Liver (tissue), 9 donors: ENCODE results near the gene PDGFB. TPM values are rescaled to one million over a fixed set of nuclear protein-coding genes. Genes with fewer than 3 reads are reported as not detected.

ENCODE experiments used
- DNase-seq: peaks from one replicate; pipeline ENCODE4 v3.0.0-alpha.2; 2017; ENCODE audit warnings: low spot score
- H3K27ac ChIP-seq, 2 donors: one replicate each; pipeline ENCODE4 v1.7.0; 2013; ENCODE audit warnings: inconsistent platforms in 2 of 2, low read length in 2 of 2, control low read depth in 1 of 2, low read depth in 1 of 2, mild to moderate bottlenecking in 1 of 2
- H3K27me3 ChIP-seq, 4 donors: one replicate each; pipeline versions ENCODE4 v1.6.1 to v1.7.0; 2013; ENCODE audit warnings: low read length in 3 of 4, inconsistent platforms in 1 of 4, mild to moderate bottlenecking in 1 of 4, moderate library complexity in 1 of 4; ENCODE audit not compliant: control insufficient read depth in 4 of 4, insufficient read depth in 4 of 4
- H3K36me3 ChIP-seq, 4 donors: one replicate each; pipeline versions ENCODE4 v1.6.1 to v1.7.0; 2013; ENCODE audit warnings: low read length in 3 of 4, mild to moderate bottlenecking in 3 of 4, low read depth in 1 of 4, moderate library complexity in 1 of 4; ENCODE audit not compliant: control insufficient read depth in 4 of 4, insufficient read depth in 3 of 4
- H3K4me1 ChIP-seq, 4 donors: one replicate each; pipeline versions ENCODE4 v1.6.1 to v1.7.0; 2013; ENCODE audit warnings: low read length in 3 of 4, mild to moderate bottlenecking in 3 of 4, moderate library complexity in 1 of 4; ENCODE audit not compliant: control insufficient read depth in 4 of 4, insufficient read depth in 4 of 4
- H3K4me3 ChIP-seq, 3 donors: one replicate each; pipeline versions ENCODE4 v1.6.1 to v1.7.0; 2013; ENCODE audit warnings: low read length in 3 of 3, control low read depth in 1 of 3, low read depth in 1 of 3, mild to moderate bottlenecking in 1 of 3
- H3K9ac ChIP-seq, 2 donors: one replicate each; pipeline ENCODE4 v1.7.0; 2013; ENCODE audit warnings: low read length in 2 of 2, mild to moderate bottlenecking in 2 of 2, moderate library complexity in 2 of 2, control low read depth in 1 of 2, low read depth in 1 of 2
- H3K9me3 ChIP-seq, 4 donors: one replicate each; pipeline versions ENCODE4 v1.6.1 to v1.7.0; 2013; ENCODE audit warnings: low read length in 3 of 4; ENCODE audit not compliant: control insufficient read depth in 4 of 4
- EGR1 ChIP-seq, 2 donors: IDR thresholded peaks; 2 replicates each; pipeline ENCODE4 v1.6.1; 2016 to 2018; ENCODE audit warnings: antibody characterized with exemption in 2 of 2, low read depth in 2 of 2
- FOXA1 ChIP-seq: IDR thresholded peaks from 2 replicates; pipeline ENCODE4 v1.6.1; 2016; ENCODE audit warnings: antibody characterized with exemption
- FOXA2 ChIP-seq: IDR thresholded peaks from 2 replicates; pipeline ENCODE4 v1.6.1; 2016; ENCODE audit warnings: antibody characterized with exemption
- GABPA ChIP-seq, 2 donors: IDR thresholded peaks in 1 of 2; conservative IDR thresholded peaks in 1 of 2; 2 replicates each; pipeline ENCODE4 v1.6.1; 2016; ENCODE audit warnings: antibody characterized with exemption in 2 of 2, mild to moderate bottlenecking in 1 of 2, moderate library complexity in 1 of 2
- HNF4A ChIP-seq, 2 donors: conservative IDR thresholded peaks; 2 replicates each; pipeline ENCODE4 v1.6.1; 2016; ENCODE audit warnings: antibody characterized with exemption in 2 of 2, mild to moderate bottlenecking in 2 of 2
- HNF4G ChIP-seq: IDR thresholded peaks from 2 replicates; pipeline ENCODE4 v1.6.1; 2016; ENCODE audit warnings: antibody characterized with exemption
- JUND ChIP-seq, 2 donors: IDR thresholded peaks; 2 replicates each; pipeline ENCODE4 v1.6.1; 2016; ENCODE audit warnings: antibody characterized with exemption in 2 of 2
- NR2F2 ChIP-seq: IDR thresholded peaks from 2 replicates; pipeline ENCODE4 v1.6.1; 2016; ENCODE audit warnings: antibody characterized with exemption
- RAD21 ChIP-seq, 2 donors: IDR thresholded peaks; 2 replicates each; pipeline ENCODE4 v1.6.1; 2016; ENCODE audit warnings: antibody characterized with exemption in 2 of 2, mild to moderate bottlenecking in 2 of 2
- RXRA ChIP-seq, 2 donors: IDR thresholded peaks; 2 replicates each; pipeline ENCODE4 v1.6.1; 2017 to 2018; ENCODE audit warnings: antibody characterized with exemption in 2 of 2, mild to moderate bottlenecking in 1 of 2
- SP1 ChIP-seq: IDR thresholded peaks from 2 replicates; pipeline ENCODE4 v1.6.1; 2018; ENCODE audit warnings: antibody characterized with exemption, mild to moderate bottlenecking
- TAF1 ChIP-seq: conservative IDR thresholded peaks from 2 replicates; pipeline ENCODE4 v1.6.1; 2016; ENCODE audit warnings: antibody characterized with exemption, mild to moderate bottlenecking
- YY1 ChIP-seq: IDR thresholded peaks from 2 replicates; pipeline ENCODE4 v1.6.1; 2016; ENCODE audit warnings: antibody characterized with exemption, mild to moderate bottlenecking
- WGBS: extraction: QIAGEN DNeasy Blood & Tissue Kit; methylation state at CpG from one replicate; pipeline ENCODE4 v1.1.7; 2013; 5-methylcytosine and 5-hydroxymethylcytosine counted together
- polyA plus RNA-seq, 2 donors: library from polyadenylated mRNA; stranded (reverse) in 1 of 2; unstranded in 1 of 2; fragments of 200-250 nt in 1 of 2; fragments of >200 nt in 1 of 2; fragmentation: Nextera tagmentation in 1 of 2; extraction: Ambion mirVana in 1 of 2; gene quantifications; one replicate each; pipeline versions ENCODE4 v1.2.1 to v1.2.3, GENCODE V29; 2013 to 2015
- total RNA-seq, 2 donors: library from RNA; depleted of rRNA; stranded (reverse); fragments of >200 nt; gene quantifications; one replicate each; pipeline ENCODE4 v1.2.3, GENCODE V29; 2014
- TF ChIP-seq, protein P1 (sequence below): IDR thresholded peaks from 2 replicates; pipeline ENCODE4 v1.6.1; 2016; ENCODE audit warnings: antibody characterized with exemption
- TF ChIP-seq, protein P2 (sequence below): IDR thresholded peaks from 2 replicates; pipeline ENCODE4 v1.6.1; 2016; ENCODE audit warnings: antibody characterized with exemption, mild to moderate bottlenecking
- TF ChIP-seq, protein P3 (sequence below): fragments of 150-350 bp; IDR thresholded peaks from 2 replicates; pipeline ENCODE4 v1.5.1; 2017; ENCODE audit warnings: improper control_type of control experiment, low read depth, low read length; ENCODE audit not compliant: missing input control
- TF ChIP-seq, protein P4 (sequence below): IDR thresholded peaks from 2 replicates; pipeline ENCODE4 v1.6.1; 2016; ENCODE audit warnings: antibody characterized with exemption
- TF ChIP-seq, protein P5 (sequence below): IDR thresholded peaks from 2 replicates; pipeline ENCODE4 v1.6.1; 2016; ENCODE audit warnings: antibody characterized with exemption
- donor health status: healthy.
- donor health status: healthy.
- donor health status: healthy.
- donor health status: healthy.
- donor health status: healthy.

Gene PDGFB
- total and polyA plus RNA-seq, 4 donors = 0.25 to 4.5 (median 1.7) TPM

DNA sequence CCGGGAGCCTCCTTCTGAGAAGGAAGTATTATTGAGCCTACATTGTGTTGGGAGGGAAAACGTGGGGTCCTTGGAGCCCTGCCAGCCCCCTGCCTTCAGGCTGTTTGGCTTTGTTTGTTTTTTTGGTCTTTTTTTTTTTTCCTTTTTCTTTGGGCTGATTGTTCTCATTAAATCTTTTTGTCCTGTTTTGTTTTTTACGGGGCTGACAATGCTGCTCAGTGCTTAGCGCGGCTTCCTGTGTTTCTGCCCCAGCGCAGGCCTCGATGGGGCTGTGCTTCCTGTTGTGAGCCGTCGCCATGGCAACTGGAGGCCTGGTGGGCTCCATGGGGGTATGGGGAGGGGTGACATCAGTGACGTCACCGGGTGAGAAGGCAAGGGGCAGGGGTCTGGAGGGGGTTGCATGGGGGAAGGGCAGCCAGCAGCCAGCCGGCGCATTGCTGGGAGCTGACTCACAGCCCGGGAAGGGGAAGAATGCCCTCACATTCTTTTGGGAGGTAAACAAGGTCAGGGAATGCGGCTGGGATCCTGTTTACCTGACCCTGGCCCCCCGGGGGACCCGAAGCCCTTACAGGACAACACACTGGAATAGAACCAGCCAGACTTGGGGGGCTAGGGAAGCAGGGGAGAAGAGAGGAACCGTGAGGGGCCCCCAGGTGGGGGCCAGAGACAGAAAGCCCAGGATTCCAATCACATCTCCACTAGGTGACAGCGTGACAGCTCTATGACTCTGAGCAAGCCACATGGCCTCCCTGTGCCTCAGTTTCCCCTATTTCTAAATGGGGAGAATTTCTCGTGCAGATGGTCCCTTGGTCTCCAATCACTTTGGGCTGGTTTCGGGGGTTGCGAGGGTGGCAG is 70.1 kb downstream of the PDGFB start:
- H3K9me3 ChIP-seq = no peaks in the 10 kb centered on the region
- H3K4me1 ChIP-seq = peaks cover 0 to 34% (median 4%) of the 10 kb centered on the region in 4 donors
- no peaks in the 10 kb centered on the region for H3K27me3 ChIP-seq
- no peak for TF ChIP-seq FOXA1
- TF ChIP-seq, protein P1, sequence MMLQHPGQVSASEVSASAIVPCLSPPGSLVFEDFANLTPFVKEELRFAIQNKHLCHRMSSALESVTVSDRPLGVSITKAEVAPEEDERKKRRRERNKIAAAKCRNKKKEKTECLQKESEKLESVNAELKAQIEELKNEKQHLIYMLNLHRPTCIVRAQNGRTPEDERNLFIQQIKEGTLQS = no peak
- peak; percentile 94 for TF ChIP-seq NR2F2
- TF ChIP-seq RXRA (IDR thresholded peaks at IDR 0.05) = peak; percentile 55 to 66
- TF ChIP-seq, protein P2, sequence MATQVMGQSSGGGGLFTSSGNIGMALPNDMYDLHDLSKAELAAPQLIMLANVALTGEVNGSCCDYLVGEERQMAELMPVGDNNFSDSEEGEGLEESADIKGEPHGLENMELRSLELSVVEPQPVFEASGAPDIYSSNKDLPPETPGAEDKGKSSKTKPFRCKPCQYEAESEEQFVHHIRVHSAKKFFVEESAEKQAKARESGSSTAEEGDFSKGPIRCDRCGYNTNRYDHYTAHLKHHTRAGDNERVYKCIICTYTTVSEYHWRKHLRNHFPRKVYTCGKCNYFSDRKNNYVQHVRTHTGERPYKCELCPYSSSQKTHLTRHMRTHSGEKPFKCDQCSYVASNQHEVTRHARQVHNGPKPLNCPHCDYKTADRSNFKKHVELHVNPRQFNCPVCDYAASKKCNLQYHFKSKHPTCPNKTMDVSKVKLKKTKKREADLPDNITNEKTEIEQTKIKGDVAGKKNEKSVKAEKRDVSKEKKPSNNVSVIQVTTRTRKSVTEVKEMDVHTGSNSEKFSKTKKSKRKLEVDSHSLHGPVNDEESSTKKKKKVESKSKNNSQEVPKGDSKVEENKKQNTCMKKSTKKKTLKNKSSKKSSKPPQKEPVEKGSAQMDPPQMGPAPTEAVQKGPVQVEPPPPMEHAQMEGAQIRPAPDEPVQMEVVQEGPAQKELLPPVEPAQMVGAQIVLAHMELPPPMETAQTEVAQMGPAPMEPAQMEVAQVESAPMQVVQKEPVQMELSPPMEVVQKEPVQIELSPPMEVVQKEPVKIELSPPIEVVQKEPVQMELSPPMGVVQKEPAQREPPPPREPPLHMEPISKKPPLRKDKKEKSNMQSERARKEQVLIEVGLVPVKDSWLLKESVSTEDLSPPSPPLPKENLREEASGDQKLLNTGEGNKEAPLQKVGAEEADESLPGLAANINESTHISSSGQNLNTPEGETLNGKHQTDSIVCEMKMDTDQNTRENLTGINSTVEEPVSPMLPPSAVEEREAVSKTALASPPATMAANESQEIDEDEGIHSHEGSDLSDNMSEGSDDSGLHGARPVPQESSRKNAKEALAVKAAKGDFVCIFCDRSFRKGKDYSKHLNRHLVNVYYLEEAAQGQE = peak; percentile 41
- TF ChIP-seq, protein P3, sequence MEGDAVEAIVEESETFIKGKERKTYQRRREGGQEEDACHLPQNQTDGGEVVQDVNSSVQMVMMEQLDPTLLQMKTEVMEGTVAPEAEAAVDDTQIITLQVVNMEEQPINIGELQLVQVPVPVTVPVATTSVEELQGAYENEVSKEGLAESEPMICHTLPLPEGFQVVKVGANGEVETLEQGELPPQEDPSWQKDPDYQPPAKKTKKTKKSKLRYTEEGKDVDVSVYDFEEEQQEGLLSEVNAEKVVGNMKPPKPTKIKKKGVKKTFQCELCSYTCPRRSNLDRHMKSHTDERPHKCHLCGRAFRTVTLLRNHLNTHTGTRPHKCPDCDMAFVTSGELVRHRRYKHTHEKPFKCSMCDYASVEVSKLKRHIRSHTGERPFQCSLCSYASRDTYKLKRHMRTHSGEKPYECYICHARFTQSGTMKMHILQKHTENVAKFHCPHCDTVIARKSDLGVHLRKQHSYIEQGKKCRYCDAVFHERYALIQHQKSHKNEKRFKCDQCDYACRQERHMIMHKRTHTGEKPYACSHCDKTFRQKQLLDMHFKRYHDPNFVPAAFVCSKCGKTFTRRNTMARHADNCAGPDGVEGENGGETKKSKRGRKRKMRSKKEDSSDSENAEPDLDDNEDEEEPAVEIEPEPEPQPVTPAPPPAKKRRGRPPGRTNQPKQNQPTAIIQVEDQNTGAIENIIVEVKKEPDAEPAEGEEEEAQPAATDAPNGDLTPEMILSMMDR = no peak
- no peak for TF ChIP-seq GABPA (IDR thresholded peaks at IDR 0.05 in 1 of 2, conservative IDR thresholded peaks at IDR 0.05 in 1 of 2)
- TF ChIP-seq, protein P4, sequence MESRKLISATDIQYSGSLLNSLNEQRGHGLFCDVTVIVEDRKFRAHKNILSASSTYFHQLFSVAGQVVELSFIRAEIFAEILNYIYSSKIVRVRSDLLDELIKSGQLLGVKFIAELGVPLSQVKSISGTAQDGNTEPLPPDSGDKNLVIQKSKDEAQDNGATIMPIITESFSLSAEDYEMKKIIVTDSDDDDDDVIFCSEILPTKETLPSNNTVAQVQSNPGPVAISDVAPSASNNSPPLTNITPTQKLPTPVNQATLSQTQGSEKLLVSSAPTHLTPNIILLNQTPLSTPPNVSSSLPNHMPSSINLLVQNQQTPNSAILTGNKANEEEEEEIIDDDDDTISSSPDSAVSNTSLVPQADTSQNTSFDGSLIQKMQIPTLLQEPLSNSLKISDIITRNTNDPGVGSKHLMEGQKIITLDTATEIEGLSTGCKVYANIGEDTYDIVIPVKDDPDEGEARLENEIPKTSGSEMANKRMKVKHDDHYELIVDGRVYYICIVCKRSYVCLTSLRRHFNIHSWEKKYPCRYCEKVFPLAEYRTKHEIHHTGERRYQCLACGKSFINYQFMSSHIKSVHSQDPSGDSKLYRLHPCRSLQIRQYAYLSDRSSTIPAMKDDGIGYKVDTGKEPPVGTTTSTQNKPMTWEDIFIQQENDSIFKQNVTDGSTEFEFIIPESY = no peak
- TF ChIP-seq HNF4A (conservative IDR thresholded peaks at IDR 0.05) = no peak
- peak; percentile 90 for TF ChIP-seq JUND (IDR thresholded peaks at IDR 0.05)
- peak; percentile 25 for TF ChIP-seq SP1
- TF ChIP-seq EGR1 (IDR thresholded peaks at IDR 0.05; ENCODE audit: low read depth in 2 of 2) = no peak
- TF ChIP-seq TAF1 = no peak
- TF ChIP-seq FOXA2 = no peak
- no peak for TF ChIP-seq HNF4G
- TF ChIP-seq YY1 = no peak
- TF ChIP-seq, protein P5, sequence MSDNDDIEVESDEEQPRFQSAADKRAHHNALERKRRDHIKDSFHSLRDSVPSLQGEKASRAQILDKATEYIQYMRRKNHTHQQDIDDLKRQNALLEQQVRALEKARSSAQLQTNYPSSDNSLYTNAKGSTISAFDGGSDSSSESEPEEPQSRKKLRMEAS = no peak
- TF ChIP-seq RAD21 (IDR thresholded peaks at IDR 0.05) = peak in 1 of 2 donors; percentile 26
- H3K9ac ChIP-seq = peak overlapping the region in 1 of 2 donors; percentile 43
- no peak overlapping the region for H3K4me3 ChIP-seq
- H3K36me3 ChIP-seq = no peaks in the 10 kb centered on the region
- no peak for DNase-seq
- H3K27ac ChIP-seq = peak overlapping the region; percentile 53 to 72
- 33% methylated on average over 22 of the region's 22 CpGs for WGBS
